ENCODE measurements around the gene PHF24.

DNA sequence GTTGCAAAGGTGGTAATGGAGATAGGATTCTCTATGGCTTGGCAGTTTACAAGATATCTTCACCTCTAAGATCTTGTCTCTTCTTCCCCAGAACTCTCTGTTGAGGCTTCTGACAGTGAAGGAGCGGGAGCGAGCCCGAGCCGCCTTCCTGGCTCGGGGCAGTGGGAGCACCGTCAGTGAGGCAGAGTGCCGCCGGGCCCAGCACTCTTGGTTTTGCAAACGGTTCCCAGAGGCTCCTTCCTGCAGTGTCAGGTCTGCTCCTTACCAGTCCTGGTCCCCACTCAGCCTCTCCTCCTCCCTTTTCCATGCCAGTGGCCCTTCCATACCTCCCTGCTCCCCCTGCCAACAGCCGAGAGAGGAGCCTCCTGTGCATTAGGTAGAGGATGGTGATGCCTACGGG, 18.9 kb downstream of the PHF24 start:
- TF ChIP-seq RFX5 (IDR thresholded peaks at IDR 0.05; ENCODE audit: low read length) (no peak), FOXJ3 (CRISPR knock-in tag; IDR thresholded peaks at IDR 0.05) (no peak), GABPA (IDR thresholded peaks at IDR 0.05; ENCODE audit: low read depth) (no peak), EP300 (IDR thresholded peaks at IDR 0.05; ENCODE audit: borderline replicate concordance in 1 of 2, low read depth in 1 of 2, low read length in 1 of 2) (no peak), RCOR1 (IDR thresholded peaks at IDR 0.05; ENCODE audit: low read length) (no peak), JUND (IDR thresholded peaks at IDR 0.05) (no peak), FOSL2 (IDR thresholded peaks at IDR 0.05; ENCODE audit: borderline replicate concordance, low read depth) (no peak)
- TF ChIP-seq, protein P1, sequence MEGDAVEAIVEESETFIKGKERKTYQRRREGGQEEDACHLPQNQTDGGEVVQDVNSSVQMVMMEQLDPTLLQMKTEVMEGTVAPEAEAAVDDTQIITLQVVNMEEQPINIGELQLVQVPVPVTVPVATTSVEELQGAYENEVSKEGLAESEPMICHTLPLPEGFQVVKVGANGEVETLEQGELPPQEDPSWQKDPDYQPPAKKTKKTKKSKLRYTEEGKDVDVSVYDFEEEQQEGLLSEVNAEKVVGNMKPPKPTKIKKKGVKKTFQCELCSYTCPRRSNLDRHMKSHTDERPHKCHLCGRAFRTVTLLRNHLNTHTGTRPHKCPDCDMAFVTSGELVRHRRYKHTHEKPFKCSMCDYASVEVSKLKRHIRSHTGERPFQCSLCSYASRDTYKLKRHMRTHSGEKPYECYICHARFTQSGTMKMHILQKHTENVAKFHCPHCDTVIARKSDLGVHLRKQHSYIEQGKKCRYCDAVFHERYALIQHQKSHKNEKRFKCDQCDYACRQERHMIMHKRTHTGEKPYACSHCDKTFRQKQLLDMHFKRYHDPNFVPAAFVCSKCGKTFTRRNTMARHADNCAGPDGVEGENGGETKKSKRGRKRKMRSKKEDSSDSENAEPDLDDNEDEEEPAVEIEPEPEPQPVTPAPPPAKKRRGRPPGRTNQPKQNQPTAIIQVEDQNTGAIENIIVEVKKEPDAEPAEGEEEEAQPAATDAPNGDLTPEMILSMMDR (IDR thresholded peaks at IDR 0.05) = no peak
- TF ChIP-seq, protein P2, sequence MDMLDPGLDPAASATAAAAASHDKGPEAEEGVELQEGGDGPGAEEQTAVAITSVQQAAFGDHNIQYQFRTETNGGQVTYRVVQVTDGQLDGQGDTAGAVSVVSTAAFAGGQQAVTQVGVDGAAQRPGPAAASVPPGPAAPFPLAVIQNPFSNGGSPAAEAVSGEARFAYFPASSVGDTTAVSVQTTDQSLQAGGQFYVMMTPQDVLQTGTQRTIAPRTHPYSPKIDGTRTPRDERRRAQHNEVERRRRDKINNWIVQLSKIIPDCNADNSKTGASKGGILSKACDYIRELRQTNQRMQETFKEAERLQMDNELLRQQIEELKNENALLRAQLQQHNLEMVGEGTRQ (IDR thresholded peaks at IDR 0.05; ENCODE audit: borderline replicate concordance, low read depth, low read length) = no peak
- TF ChIP-seq, protein P3, sequence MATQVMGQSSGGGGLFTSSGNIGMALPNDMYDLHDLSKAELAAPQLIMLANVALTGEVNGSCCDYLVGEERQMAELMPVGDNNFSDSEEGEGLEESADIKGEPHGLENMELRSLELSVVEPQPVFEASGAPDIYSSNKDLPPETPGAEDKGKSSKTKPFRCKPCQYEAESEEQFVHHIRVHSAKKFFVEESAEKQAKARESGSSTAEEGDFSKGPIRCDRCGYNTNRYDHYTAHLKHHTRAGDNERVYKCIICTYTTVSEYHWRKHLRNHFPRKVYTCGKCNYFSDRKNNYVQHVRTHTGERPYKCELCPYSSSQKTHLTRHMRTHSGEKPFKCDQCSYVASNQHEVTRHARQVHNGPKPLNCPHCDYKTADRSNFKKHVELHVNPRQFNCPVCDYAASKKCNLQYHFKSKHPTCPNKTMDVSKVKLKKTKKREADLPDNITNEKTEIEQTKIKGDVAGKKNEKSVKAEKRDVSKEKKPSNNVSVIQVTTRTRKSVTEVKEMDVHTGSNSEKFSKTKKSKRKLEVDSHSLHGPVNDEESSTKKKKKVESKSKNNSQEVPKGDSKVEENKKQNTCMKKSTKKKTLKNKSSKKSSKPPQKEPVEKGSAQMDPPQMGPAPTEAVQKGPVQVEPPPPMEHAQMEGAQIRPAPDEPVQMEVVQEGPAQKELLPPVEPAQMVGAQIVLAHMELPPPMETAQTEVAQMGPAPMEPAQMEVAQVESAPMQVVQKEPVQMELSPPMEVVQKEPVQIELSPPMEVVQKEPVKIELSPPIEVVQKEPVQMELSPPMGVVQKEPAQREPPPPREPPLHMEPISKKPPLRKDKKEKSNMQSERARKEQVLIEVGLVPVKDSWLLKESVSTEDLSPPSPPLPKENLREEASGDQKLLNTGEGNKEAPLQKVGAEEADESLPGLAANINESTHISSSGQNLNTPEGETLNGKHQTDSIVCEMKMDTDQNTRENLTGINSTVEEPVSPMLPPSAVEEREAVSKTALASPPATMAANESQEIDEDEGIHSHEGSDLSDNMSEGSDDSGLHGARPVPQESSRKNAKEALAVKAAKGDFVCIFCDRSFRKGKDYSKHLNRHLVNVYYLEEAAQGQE (IDR thresholded peaks at IDR 0.05; ENCODE audit: low read depth, low read length) = no peak

Measured in SK-N-SH (cell line).